Neural progenitor cell (in vitro differentiated cells): Measurements from ENCODE around the gene CSRNP3. TPM values are rescaled to one million over a fixed set of nuclear protein-coding genes. Genes with fewer than 3 reads are reported as not detected.

ENCODE experiments used
- DNase-seq: peaks from one replicate; pipeline ENCODE4 v3.0.0-alpha.2; 2016; ENCODE audit warnings: low spot score
- H2AFZ ChIP-seq: fragments of 200-600 bp; sonication (generic); replicated peaks from 2 replicates; pipeline ENCODE4 v1.6.1; 2016; ENCODE audit warnings: antibody characterized with exemption
- H3F3A ChIP-seq: fragments of 200-600 bp; sonication (generic); 2 replicates; pipeline ENCODE4 v1.6.1; 2016; ENCODE audit warnings: antibody characterized with exemption, low read depth
- H3K27ac ChIP-seq: fragments of 200-600 bp; sonication (generic); 2 replicates; pipeline ENCODE4 v1.5.1; 2016; ENCODE audit warnings: mild to moderate bottlenecking
- H3K27me3 ChIP-seq: fragments of 200-600 bp; sonication (generic); 2 replicates; pipeline ENCODE4 v1.6.1; 2016; ENCODE audit warnings: mild to moderate bottlenecking, moderate library complexity
- H3K36me3 ChIP-seq: fragments of 200-600 bp; sonication (generic); 2 replicates; pipeline ENCODE4 v1.5.1; 2016
- H3K4me1 ChIP-seq: fragments of 200-600 bp; sonication (generic); 2 replicates; pipeline ENCODE4 v1.6.1; 2016; ENCODE audit warnings: mixed run types
- H3K4me2 ChIP-seq: fragments of 200-600 bp; sonication (generic); 2 replicates; pipeline ENCODE4 v1.6.1; 2016
- H3K4me3 ChIP-seq: fragments of 200-600 bp; sonication (generic); 2 replicates; pipeline ENCODE4 v1.5.1; 2016
- H3K79me2 ChIP-seq: fragments of 200-600 bp; sonication (generic); 2 replicates; pipeline ENCODE4 v1.6.1; 2016; ENCODE audit warnings: low read depth
- H3K9ac ChIP-seq: fragments of 200-600 bp; sonication (generic); 2 replicates; pipeline ENCODE4 v1.6.1; 2016
- H3K9me3 ChIP-seq: fragments of 200-600 bp; sonication (generic); 2 replicates; pipeline ENCODE4 v1.5.1; 2016; ENCODE audit warnings: low read depth
- H4K20me1 ChIP-seq: fragments of 200-600 bp; sonication (generic); 2 replicates; pipeline ENCODE4 v1.6.1; 2016; ENCODE audit warnings: low read depth
- H3K27ac Mint-ChIP-seq: 3 replicates; pipeline ENCODE4 v1.8.0; 2021; ENCODE audit warnings: mixed read lengths
- H3K27me3 Mint-ChIP-seq: 2 replicates; pipeline ENCODE4 v1.8.0; 2022; ENCODE audit warnings: low read depth, mild to moderate bottlenecking, inconsistent platforms, moderate library complexity, mixed read lengths; ENCODE audit not compliant: insufficient read depth
- H3K36me3 Mint-ChIP-seq: 3 replicates; pipeline ENCODE4 v1.8.0; 2021; ENCODE audit warnings: mixed read lengths
- H3K4me1 Mint-ChIP-seq: 3 replicates; pipeline ENCODE4 v1.8.0; 2021; ENCODE audit warnings: mixed read lengths
- H3K4me3 Mint-ChIP-seq: 3 replicates; pipeline ENCODE4 v1.8.0; 2021; ENCODE audit warnings: mild to moderate bottlenecking, moderate library complexity, mixed read lengths
- H3K9me3 Mint-ChIP-seq: 3 replicates; pipeline ENCODE4 v1.8.0; 2020; ENCODE audit warnings: mixed read lengths
- EZH2 ChIP-seq: fragments of 200-600 bp; sonication (generic); IDR thresholded peaks from 2 replicates; pipeline ENCODE4 v1.6.1; 2017; ENCODE audit warnings: antibody characterized with exemption, mild to moderate bottlenecking, moderate library complexity
- EZH2phosphoT487 ChIP-seq: fragments of 200-600 bp; sonication (generic); IDR thresholded peaks from 2 replicates; pipeline ENCODE4 v1.6.1; 2017; ENCODE audit warnings: antibody characterized with exemption
- total RNA-seq: library from RNA; depleted of rRNA; stranded (reverse); fragments of >200 nt; gene quantifications from 2 replicates; pipeline ENCODE4 v1.2.3, GENCODE V29; 2015; ENCODE audit warnings: low replicate concordance
- TF ChIP-seq, protein P1 (sequence below): fragments of 200-600 bp; sonication (generic); IDR thresholded peaks from 2 replicates; pipeline ENCODE4 v1.5.1; 2017; ENCODE audit warnings: antibody characterized with exemption, mild to moderate bottlenecking

The CSRNP3 gene
- total RNA-seq, 1 donor from 2014 or later, result 16.9 TPM

DNA sequence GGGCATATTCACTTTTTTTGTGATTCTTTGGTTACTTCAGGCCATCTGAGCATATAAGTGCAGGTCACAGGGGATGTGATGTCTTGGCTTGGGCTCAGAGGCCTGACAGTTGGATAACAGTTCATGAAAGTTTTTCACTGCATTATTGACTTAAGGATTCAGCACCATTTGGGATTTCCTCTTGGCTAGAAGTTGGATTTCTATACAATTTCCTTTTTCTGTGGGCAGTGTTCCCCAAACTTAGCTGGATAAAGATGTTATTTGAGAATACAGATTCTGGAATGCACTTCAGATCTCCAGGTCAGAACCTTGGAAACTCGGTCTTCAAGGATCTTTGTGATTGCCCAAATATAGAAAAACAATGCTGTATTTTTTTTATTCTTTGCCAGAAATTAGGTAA, 246.6 kb downstream of the CSRNP3 start:
- no peaks in the 10 kb centered on the region for H3K9me3 ChIP-seq
- Mint-ChIP-seq H3K36me3 (no peaks in the 10 kb centered on the region), H3K4me3 (no peak overlapping the region)

DNA sequence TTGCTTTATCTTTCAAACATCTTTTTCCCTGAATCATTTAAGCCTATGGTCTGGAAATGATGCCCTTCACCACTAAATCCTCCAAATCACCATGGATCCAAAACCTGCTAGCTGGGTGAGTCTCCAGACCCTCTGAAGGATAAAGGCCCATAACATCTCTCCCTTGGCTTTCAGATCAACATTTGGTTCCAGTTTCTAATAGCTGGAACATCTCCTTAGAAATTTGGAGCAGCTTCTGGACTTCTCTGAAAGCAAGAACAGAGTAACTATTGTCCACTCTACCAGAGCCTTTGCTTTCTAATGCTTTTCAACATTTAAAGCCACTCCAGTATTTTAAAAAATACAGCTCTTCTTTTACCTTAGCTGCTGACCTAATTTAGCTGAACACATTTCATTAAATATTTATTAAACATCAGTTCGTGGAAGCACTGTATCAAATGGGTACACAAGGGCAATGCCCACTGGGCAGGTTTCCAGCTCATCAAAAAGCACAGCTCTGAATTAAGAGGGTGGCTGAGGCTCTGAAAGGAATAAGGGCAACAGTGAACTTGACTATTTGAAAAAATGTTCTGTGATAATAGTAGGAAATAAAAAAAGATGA, 249.2 kb downstream of the CSRNP3 start:
- no peaks in the 10 kb centered on the region for H3K36me3 Mint-ChIP-seq
- TF ChIP-seq EZH2 (no peak), EZH2phosphoT487 (no peak)
- TF ChIP-seq, protein P1, sequence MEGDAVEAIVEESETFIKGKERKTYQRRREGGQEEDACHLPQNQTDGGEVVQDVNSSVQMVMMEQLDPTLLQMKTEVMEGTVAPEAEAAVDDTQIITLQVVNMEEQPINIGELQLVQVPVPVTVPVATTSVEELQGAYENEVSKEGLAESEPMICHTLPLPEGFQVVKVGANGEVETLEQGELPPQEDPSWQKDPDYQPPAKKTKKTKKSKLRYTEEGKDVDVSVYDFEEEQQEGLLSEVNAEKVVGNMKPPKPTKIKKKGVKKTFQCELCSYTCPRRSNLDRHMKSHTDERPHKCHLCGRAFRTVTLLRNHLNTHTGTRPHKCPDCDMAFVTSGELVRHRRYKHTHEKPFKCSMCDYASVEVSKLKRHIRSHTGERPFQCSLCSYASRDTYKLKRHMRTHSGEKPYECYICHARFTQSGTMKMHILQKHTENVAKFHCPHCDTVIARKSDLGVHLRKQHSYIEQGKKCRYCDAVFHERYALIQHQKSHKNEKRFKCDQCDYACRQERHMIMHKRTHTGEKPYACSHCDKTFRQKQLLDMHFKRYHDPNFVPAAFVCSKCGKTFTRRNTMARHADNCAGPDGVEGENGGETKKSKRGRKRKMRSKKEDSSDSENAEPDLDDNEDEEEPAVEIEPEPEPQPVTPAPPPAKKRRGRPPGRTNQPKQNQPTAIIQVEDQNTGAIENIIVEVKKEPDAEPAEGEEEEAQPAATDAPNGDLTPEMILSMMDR, result no peak
- Histone ChIP-seq H3K79me2 (no peaks in the 10 kb centered on the region), H3K36me3 (no peaks in the 10 kb centered on the region), H3F3A (no peaks in the 10 kb centered on the region), H4K20me1 (no peaks in the 10 kb centered on the region), H3K4me2 (no peak overlapping the region), H3K9me3 (no peaks in the 10 kb centered on the region), H3K4me1 (no peaks in the 10 kb centered on the region), H3K4me3 (no peak overlapping the region), H3K9ac (no peak overlapping the region), H3K27me3 (no peaks in the 10 kb centered on the region), H2AFZ (no peak overlapping the region), H3K27ac (no peak overlapping the region)
- H3K27ac Mint-ChIP-seq, result no peak overlapping the region
- H3K4me1 Mint-ChIP-seq, result peaks cover 3% of the 10 kb centered on the region
- H3K27me3 Mint-ChIP-seq, result peaks cover 2% of the 10 kb centered on the region
- H3K4me3 Mint-ChIP-seq, result no peak overlapping the region
- H3K9me3 Mint-ChIP-seq, result peaks cover 2% of the 10 kb centered on the region
- DNase-seq, result no peak

More for the DNA sequence above, 246.6 kb downstream of the CSRNP3 start:
- no peaks in the 10 kb centered on the region for H3K4me1 ChIP-seq
- no peaks in the 10 kb centered on the region for H4K20me1 ChIP-seq
- H3K36me3 ChIP-seq, result no peaks in the 10 kb centered on the region
- DNase-seq, result no peak
- Mint-ChIP-seq H3K27me3 (peaks cover 2% of the 10 kb centered on the region), H3K9me3 (peaks cover 2% of the 10 kb centered on the region), H3K27ac (no peak overlapping the region), H3K4me1 (peaks cover 3% of the 10 kb centered on the region)
- no peak overlapping the region for H3K4me2 ChIP-seq
- no peak overlapping the region for H2AFZ ChIP-seq
- H3K27ac ChIP-seq, result no peak overlapping the region
- TF ChIP-seq EZH2, result no peak
- TF ChIP-seq, protein P1, result no peak
- no peak for TF ChIP-seq EZH2phosphoT487
- no peaks in the 10 kb centered on the region for H3K79me2 ChIP-seq
- no peak overlapping the region for H3K9ac ChIP-seq
- H3F3A ChIP-seq, result no peaks in the 10 kb centered on the region
- no peaks in the 10 kb centered on the region for H3K27me3 ChIP-seq
- H3K4me3 ChIP-seq, result no peak overlapping the region

DNA sequence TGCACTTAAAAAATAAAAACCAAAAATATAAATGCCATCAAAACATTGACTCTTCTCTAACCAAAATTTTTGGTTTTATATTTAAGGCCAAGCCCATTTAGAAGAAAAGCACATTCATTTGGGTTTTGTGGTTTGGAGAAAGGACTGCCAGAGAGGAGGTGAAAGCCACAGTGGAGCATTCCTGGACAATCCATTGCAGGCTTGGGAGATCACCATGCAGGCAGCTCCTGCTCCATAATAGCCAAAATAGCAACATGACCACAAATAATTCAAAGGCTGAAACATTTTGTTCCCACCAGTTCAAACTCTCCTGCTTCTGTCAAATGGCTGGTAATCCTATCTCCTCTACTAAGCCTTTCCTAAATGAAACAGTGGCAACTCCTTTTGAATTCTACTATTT, 251.0 kb downstream of the CSRNP3 start:
- TF ChIP-seq, protein P1, result no peak
- TF ChIP-seq EZH2phosphoT487 (no peak), EZH2 (no peak)
- Histone ChIP-seq H3K4me2 (no peak overlapping the region), H2AFZ (no peak overlapping the region), H3K36me3 (no peaks in the 10 kb centered on the region), H3F3A (no peaks in the 10 kb centered on the region), H3K9ac (no peak overlapping the region), H3K79me2 (no peaks in the 10 kb centered on the region), H3K27me3 (no peaks in the 10 kb centered on the region), H3K4me1 (no peaks in the 10 kb centered on the region), H4K20me1 (no peaks in the 10 kb centered on the region), H3K4me3 (no peak overlapping the region), H3K9me3 (no peaks in the 10 kb centered on the region), H3K27ac (no peak overlapping the region)
- Mint-ChIP-seq H3K4me3 (no peak overlapping the region), H3K9me3 (peaks cover 1% of the 10 kb centered on the region), H3K27ac (no peak overlapping the region), H3K27me3 (peaks cover 2% of the 10 kb centered on the region), H3K4me1 (peaks cover 3% of the 10 kb centered on the region), H3K36me3 (no peaks in the 10 kb centered on the region)
- no peak for DNase-seq
